A673 (cell line): ENCODE results near the gene PPM1K.

ENCODE experiments used
- EZH2 ChIP-seq: fragments of 200-600 bp; sonication (generic); IDR thresholded peaks from 2 replicates; pipeline ENCODE4 v1.6.1; 2017; ENCODE audit warnings: borderline replicate concordance, low read depth, mild to moderate bottlenecking, mixed read lengths, antibody characterized with exemption, low read length; ENCODE audit not compliant: poor library complexity, severe bottlenecking
- TF ChIP-seq, protein P1 (sequence below): fragments of 300-800, 200-600 bp; sonication (generic); conservative IDR thresholded peaks from 2 replicates; pipeline ENCODE4 v1.5.1; 2017; ENCODE audit warnings: low read depth, mild to moderate bottlenecking, antibody characterized with exemption, low read length, moderate library complexity, mixed read lengths

GRCh38 chr4:88276952-88277710, 7.2 kb downstream of the PPM1K start:
- TF ChIP-seq, protein P1, sequence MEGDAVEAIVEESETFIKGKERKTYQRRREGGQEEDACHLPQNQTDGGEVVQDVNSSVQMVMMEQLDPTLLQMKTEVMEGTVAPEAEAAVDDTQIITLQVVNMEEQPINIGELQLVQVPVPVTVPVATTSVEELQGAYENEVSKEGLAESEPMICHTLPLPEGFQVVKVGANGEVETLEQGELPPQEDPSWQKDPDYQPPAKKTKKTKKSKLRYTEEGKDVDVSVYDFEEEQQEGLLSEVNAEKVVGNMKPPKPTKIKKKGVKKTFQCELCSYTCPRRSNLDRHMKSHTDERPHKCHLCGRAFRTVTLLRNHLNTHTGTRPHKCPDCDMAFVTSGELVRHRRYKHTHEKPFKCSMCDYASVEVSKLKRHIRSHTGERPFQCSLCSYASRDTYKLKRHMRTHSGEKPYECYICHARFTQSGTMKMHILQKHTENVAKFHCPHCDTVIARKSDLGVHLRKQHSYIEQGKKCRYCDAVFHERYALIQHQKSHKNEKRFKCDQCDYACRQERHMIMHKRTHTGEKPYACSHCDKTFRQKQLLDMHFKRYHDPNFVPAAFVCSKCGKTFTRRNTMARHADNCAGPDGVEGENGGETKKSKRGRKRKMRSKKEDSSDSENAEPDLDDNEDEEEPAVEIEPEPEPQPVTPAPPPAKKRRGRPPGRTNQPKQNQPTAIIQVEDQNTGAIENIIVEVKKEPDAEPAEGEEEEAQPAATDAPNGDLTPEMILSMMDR, result no peak
- TF ChIP-seq EZH2, result no peak
